Stimulated activated CD8-positive, alpha-beta memory T cell treated with anti-CD3 and anti-CD28 coated beads, Interleukin-12 subunit alpha, Interleukin-12 subunit beta, amount 100 ng/mL, for 4 hours (primary cell): ENCODE data around the gene CHST6.
"Not testable (repeated sequence)": the region's sequence is repeated elsewhere in the genome, so short reads cannot be mapped to it uniquely, and the experiment has no call there.

Experiments used
- DNase-seq: peaks from one replicate; pipeline ENCODE4 v3.0.0-alpha.2; 2020; ENCODE audit warnings: low read depth

The CHST6 gene

DNA sequence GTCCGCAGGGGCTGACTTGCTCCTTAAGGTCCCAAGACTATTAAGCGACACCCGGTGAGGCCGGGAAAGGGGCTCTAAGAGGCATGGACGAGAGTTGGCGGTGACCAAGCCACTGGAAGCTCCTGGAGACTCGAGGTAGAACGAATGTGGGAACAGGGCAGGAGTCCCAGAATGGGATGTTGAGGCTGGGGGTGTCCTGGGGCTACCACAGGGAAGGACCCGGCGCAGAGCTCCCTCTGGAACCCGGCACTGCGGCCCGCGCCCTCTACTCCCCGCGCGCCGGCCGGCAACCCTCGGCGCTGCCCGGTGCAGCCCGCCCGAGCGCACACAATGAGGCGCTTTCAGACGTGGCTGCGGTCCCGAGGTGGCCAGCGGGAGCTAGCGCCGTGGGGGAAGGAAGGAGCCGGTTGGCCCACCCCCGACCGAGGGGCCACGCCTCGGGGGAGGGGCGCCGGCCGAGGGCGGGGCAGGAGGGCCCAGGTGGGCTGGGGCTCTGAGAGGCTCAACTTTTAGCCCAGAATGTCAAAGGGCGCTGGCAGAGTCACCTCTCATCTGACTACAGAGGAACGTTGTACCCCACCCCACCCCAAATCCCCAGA is at the start of gene CHST6:
TSS of gene CHST6 (minus strand) at position 366 of the 599 bp plus-strand sequence. CDS start 15,613 bp downstream, outside the sequence.
- no peak for DNase-seq

DNA sequence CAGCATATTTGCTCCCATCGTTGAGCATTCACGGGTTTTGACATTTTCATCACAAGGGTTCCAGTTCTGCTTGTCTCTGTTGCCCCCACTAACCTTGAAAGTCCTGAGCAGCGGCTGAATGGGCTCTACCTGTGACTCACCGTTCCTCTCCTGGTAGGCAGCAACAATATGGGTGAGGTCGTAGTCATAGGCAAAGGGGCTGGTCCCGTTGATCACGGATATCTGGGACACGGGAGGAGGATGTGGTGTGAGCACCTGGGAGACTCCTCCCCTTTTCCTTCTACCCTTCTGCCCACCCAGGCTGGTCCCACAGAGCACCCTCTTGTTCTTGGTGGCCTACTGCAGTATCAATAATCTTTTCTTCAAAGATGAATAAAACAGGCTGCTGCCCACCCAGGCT is 47.2 kb upstream of the CHST6 start:
- DNase-seq = not testable (repeated sequence)

DNA sequence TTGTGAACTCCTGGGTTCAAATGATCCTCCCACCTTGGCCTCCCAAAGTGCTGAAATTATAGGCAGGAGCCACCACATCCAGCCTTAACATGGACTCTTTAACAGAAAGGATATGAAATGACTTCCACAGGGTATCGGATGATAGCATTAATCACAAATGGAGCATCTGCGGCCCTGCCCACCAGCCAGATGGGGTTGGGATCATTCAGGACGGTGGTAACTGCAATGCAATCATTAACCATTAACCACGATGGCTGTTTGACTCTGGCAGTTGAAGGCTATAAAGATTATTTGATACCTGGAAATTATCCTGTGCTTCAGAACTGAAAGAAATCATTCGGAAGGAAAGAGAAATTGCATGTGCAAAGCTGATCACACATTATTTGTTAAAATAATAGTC is 46.0 kb upstream of the CHST6 start:
- no peak for DNase-seq

DNA sequence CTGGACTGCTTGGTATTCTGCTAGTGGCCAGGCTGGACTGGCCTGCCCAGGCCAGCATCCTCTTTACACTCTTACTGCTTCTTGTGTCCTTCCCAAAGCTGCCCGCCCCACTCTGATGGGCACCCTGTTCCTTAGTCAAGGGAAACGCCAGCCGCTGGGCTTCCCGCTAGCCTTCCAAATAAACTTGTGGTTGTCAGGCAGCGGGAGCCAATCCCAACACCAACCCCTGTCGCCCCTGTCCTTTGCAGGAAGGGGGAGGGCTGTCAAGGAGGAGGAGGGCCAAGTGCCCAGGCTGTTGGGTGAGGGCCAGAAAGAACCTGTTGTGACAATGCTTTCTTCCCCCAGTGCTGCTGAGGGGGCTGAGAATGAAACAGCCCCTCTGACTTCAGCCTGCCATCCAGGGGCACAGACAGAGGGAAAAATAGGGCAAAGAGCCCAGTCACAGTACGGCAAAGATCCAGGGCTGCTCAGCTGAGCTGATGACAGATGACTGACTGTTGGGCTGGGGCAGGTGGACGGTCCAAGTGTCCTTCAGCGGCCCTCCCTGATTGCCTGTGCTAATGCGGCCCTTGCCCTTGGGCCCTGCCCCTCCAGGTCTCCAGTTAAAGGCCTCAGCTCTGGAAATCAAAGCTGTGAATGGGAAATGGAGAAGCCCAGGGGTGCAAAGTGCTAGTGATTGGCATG is 43.8 kb upstream of the CHST6 start:
- not testable (repeated sequence) for DNase-seq

DNA sequence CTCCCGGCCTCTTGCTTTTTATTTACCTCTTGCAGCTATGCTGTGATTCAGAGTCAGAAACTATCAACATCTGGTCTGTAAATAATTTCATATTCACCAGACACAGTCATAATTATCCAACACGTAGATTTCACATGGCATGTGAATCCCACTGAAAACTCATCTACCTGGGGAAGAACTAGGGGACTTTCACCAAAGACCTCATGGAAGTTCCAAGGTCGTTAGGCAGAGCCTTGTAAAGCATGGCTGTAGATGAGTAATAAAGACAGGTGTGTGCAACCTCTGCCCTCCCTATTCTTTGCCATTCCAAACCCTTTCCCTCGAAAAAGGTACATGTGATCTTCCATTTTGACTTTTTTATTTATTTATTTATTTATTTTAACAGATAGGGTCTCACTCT is 42.5 kb upstream of the CHST6 start:
- no peak for DNase-seq

DNA sequence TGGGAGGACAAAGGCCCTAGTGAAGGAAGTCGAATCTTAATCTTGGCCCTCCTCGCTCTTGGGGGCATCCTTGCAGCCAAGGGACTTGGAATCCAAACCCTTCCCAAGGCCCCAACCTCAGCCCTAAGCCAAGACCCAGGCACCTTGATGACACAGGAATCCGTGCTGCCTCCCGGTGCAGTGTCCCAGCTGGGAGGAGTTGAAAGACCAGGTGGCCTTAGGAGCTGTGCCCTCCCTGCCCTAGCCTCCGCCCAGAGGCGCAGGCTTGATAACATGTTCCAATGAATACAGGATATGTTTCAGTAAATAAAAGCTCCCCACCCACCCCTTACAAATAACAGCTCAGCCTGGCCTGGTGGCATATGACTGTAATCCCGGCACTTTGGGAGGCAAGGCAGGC is 40.7 kb upstream of the CHST6 start, which contains the start of gene CHST5:
TSS of gene CHST5 (minus strand) at position 208 of the 400 bp plus-strand sequence. CDS start 5,724 bp downstream, outside the sequence.
- no peak for DNase-seq

DNA sequence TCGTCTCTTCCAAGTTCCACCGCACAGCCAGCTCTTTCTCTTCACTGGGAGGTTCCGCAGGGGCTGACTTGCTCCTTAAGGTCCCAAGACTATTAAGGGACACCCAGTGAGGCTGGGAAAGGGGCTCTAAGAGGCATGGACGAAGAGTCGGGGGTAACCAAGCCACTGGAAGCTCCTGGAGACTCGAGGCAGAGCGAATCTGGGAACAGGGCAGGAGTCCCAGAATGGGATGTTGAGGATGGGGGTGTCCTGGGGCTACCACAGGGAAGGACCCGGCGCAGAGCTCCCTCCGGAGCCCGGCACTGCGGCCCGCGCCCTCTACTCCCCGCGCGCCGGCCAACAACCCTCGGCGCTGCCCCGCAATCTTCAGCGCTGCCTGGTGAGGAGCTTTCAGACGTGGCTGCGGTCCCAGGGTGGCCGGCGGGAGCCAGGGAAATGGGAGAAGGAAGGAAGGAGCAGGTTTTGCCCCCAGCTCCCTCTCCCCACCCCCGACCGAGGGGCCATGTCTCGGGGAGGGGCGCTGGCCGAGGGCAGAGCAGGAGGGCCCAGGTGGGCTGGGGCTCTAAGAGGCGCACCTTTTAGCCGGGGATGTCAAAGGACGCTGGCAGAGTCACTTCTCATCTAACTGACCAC is 40.1 kb upstream of the CHST6 start:
- no peak for DNase-seq

DNA sequence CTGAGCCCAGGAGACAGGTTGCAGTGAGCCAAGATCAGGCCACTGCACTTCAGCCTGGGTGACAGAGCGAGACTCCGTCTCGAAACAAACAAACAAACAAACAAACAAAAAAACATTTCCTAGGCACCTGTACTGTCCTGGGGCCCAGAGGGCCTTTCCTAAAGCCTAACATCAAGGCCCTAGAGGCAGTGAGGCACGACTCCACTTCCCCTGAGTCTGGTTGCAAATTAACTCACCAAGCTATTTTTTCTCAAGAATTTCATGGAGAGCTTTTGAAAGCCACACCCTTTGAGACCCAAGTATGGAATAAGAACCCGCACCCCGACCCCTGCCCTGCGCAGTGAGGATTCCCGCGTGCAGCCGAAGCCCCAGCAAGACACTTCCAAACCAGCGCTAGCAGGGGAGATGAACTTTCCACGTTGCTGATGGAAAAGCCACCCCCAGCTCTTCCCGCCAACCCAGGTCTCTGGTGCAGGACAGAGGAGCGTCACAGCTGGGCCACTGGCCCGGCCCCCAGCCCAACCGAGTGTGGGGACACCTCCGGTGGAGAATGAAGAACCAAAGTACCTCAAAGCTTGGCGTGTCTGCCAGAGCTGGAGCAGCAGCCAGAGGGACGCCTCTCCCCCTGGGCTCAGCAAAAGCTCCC is 39.4 kb upstream of the CHST6 start:
- DNase-seq = no peak

DNA sequence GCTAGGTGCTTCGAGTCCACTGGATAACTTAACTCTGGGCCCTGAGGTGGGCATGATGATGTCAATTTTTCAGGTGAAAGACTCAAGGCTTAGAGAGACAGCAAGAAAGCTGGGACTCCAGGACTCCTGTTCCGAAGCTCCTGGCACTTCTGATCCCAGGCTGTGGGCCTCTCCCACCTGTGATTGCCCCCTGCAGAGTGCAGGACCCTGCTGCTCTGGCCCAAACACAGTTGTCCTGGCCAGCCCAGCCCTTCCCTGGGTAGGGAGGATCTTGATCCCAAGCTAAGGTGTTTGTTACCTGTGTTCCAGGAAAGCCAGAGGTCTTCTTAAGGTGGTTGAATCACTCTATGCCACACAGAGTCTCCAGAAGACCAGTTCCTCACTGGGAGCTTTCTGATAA is 37.5 kb upstream of the CHST6 start:
- DNase-seq = no peak

DNA sequence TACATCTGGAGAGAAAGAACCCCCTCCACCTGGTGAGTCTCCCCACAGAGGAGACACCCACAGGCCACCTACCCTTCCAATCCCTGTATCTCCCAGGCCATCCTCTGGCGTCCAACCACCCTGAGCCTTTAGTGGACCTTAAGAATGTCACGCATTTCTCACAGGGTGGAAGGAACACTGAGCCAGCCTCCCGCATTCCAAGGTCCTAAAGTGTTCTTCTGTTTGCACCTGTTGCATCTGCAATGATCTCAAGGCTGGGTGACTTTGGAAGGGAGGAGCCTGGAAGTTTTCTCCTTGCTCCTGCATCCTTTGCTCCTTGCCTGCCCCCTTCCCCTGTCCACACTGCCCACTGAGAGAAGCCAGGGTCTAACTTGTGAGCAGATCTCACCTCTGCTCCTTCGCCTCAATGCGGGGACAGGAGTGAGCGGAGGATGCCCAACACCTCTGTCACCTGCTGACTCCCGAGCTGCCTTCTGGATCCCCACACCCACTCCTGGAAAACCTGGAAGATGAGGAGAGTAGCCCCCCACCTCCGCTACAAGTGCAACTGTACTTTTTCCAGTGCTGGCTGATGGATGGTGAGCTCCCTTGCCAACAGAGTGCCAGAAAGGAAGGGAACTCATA is 37.0 kb upstream of the CHST6 start:
- DNase-seq = no peak

DNA sequence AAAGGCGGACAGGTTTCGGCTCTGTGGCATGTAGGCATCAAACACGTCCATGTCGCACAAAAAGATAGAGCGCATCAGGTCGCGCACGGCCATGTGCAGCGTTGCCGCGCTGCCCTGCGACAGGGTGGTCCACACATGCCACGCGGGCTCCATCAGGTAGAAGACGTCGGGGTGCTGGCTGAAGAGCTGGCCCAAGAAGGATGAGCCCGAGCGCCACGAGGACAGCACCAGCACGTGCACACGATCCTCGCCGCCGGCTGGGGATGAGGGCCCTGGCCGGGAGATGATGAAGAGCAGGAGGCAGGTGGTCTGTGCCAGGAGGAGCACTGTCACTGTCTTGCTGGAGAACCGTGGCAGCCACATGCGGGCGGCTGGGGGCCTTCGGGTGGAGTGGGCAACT is 34.7 kb upstream of the CHST6 start:
- DNase-seq = no peak

DNA sequence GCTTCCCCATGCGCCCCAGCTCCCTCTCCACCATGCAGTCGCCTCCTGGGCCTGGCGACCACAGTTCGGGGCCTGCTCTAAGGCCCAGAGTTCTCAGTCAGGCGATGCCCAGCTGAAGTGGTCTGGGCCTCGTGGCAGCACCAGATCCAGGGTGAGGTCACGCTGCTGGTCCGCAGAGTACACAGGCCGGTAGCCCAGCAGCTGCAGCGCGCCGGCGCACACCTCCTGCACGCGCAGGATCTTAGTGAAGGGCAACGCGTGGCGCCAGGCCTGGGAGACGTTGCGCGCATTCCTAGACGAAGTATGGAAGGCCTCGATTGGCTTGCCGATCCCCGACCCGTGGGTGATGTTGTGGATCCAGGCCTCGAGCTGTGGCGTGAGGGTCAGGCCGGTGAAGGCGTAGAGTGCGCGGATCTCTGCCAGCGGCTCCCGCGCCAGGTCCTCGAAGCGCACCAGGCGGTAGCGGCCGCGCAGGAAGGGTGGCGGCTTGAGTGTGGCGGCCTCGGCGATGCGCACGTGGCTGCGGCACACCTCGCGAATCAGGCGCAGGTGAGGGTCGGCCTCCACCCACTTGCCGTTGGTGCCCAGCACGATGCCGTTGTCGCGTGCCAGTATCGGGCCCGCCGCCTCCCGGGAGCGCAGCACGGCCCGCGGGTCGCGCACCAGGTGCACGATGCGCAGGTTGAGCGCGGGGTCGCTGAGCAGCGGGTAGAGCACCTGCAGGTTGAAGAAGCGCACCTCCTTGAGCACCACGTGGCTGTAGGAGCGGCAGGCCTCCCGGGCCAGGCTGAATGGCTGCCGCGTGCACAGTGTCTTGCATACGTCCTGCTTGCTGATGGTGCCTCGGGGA is 34.0 kb upstream of the CHST6 start:
- DNase-seq = no peak

DNA sequence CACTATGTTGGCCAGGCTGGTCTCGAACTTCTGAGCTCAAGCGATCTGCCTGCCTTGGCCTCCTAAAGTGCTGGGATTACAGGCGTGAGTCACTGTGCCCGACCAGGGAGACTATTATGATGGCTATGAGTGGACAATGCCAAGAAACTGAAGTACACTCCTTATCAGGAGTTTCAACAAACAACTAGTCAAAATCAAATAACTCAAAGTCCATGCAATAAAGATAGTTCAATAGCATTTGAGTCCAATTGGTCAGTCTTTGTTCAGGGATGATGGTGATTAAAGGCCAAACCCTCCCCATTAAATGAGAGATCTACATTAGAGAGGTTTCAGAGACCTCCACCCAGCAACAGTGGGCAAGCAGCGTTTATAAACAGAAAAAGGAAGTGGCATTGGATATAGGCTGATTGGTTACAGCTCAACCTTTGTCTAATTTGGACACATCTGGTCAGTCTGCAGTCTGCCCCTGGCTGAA is 32.6 kb upstream of the CHST6 start:
- no peak for DNase-seq

DNA sequence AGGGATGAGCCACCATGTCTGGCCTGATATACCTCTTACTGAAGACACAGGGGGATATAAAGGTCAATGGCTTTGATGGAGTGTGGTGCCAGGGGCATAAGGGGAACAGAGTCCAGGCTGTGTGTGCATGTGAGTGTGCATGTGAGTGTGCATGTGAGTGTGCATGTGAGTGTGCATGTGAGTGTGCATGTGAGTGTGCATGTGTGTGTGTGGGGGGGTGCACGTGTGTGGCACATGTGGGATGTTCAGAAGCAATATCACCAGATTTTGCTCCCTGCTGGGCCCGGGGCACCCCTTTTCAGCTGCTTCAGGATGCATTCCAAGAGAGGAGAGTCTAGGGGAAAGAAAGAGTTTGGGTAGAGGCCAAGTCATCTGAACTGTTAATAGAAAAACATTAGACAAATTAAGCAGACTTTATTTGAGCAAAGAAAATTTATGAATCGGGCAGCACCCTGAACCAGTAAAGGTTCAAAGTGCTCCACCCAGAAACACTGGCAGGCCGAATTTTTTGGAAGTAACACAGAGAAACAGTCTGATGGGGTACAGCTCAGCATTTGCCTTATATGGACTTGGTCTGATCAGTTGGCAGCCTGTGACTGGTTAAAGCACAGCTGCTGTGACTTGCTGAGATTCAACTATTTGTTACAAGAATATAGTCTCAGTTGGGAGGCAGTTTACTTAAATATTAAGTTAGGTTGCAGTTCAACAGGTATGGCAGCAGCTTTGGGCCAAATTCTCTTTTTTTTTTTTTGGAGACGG is 31.0 kb upstream of the CHST6 start:
- DNase-seq = no peak

DNA sequence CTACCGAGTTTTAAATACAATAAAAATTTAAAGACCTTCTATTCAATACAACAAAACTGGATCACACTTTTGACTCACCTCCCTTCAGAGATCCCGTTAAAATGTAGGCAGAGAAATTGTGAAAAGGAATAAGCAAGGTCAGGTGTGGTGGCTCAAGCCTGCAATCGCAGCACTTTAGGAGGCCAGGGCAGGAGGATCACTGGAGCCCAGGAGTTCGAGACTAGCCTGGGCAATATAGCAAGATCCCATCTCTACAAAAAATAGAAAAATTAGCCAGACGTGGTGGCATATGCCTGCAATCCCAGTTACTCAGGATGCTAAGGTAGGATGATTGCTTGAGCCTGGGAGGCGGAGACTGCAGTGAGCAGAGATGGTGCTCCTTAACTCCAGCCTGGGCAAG is 23.9 kb upstream of the CHST6 start:
- no peak for DNase-seq

DNA sequence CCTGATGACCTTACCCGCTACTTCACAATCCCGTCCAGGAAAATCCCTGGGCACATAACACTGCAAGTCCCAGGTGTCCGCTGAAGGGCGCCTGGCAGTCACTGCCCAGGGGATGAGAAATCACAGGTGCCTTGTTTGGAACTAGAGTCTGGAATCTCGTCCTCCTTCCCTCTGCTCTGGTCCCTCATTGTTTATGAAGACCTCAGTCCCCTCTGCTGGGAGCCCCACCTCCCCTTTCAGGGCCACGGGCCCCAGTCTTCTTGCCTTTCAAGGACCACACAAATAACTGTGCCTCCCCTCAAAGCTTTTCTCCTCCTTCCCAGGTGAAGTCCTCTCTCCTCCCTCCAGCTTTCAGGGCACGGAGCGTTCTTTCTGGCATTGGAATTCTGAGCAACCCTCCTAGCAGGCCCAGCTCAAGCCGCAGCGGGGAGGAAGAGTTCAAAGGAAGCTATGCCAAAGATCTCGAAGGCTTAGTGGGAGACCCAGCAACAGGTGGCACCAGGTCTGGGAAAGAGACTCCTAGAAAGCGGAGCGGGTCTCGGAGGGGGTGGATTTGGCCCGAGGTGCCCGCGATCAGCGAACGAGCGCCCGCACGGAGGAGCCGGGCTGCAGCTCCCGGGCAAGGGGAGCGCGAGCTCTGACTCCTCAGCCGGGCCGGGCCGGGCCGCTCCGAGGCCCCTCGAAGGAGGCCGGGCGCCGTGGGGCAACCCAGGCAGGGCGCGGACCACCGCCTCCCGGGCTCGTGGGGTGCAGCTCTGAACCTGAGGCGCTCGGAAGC is 21.1 kb upstream of the CHST6 start:
- DNase-seq = peak; percentile 7

DNA sequence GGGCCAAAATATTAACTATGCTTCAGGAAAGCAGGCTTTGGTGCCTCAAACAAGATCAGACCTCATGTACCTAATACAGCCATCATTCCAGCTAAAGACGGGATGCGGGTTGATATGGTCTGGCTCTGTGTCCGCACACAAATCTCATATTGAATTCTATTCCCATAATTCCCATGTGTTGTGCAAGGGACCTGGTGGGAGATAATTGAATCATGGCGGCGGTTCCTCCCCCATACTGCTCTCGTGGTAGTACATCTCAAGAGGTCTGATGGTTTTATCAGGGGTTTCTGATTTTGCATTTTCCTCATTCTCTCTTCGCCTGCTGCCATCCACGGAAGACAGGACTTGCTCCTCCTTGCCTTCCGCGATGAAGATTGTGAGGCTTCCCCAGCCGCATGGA is 19.1 kb upstream of the CHST6 start:
- DNase-seq = no peak

DNA sequence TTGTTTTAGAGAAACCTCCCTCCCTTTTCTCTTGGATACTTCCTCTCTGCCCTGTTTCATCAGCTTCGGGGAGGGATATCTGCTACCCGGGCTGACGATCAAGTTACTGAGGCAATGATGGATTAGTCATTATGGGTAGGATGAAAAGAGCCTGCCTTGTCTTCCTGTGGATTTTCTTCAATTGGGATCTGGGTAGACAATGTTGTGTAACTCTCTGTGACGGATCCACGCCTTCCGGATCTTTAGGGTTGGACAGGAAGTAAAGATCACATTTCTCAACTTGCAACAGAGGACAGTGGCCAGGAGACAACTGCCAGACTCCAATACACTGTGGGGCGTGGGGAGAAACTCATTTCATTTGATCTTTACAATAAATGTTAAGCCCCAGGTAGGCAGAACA is 11.3 kb upstream of the CHST6 start:
- no peak for DNase-seq

DNA sequence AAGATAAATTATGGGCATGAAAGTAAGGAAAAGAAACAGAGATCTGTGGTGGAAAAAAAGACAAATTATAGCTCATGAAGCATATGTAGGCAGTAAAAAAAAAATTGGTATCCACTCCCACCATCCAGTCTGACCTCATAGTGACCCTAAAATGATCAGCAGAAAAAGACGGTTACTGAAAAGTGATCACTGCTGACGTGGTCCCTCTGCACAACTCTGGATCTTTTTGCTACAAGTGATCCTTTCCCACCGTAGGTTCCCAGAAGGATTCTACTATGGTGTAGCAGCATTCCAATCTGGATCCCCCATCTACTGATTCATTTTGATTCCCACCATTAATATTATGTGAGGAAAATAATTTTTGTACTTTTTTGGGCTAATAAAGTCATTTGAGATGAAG is 10.9 kb upstream of the CHST6 start:
- DNase-seq = no peak

DNA sequence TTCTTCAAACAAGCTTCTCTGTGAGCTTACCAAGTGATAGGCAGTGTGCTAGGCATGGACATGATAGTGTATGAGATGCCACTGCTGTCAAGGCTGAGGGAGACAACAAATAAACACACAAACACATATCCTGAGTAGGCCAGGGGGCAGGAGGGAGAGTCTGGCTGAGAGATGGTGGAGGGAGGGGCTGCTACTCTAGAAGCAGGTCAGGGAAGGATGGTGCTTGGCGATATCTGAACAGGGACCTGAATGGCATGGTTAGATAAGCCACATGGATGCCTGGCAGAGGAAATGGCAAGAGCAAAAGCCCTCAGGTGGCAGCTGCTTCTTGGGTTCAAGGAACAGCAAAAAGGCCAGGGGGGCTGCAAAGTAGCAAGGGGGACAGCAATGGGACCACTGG is 8.6 kb upstream of the CHST6 start:
- no peak for DNase-seq
